Activated T-cell treated with anti-CD3 and anti-CD28 coated beads, Interleukin-2, amount 50 U/mL, for 72 hours (primary cell): Measurements from ENCODE around the gene RTN4RL1. TPM values are rescaled to one million over a fixed set of nuclear protein-coding genes. Genes with fewer than 3 reads are reported as not detected.
A peak's percentile ranks its signal among the peaks of the same experiment; 100 is the strongest.

ENCODE experiments used
- ATAC-seq, 2 donors: fragments of 150-1000 bp; cut with Tn5 transposase; replicated peaks in 1 of 2; 2 replicates each; pipeline ENCODE4 v1.10.0; 2021; ENCODE audit warnings: moderate library complexity in 2 of 2, mild to moderate bottlenecking in 1 of 2
- DNase-seq, 2 donors: peaks; one replicate each; pipeline ENCODE4 v3.0.0; 2021 to 2022; ENCODE audit warnings: mixed read lengths in 1 of 2
- H3K27ac Mint-ChIP-seq: one replicate; pipeline ENCODE4 v1.8.0; 2022; ENCODE audit warnings: mild to moderate bottlenecking, moderate library complexity, mixed read lengths
- H3K27me3 Mint-ChIP-seq: one replicate; pipeline ENCODE4 v1.8.0; 2022; ENCODE audit warnings: low read depth, mixed read lengths
- H3K36me3 Mint-ChIP-seq, 2 donors: one replicate each; pipeline ENCODE4 v1.8.0; 2022; ENCODE audit warnings: mixed read lengths in 2 of 2, mild to moderate bottlenecking in 1 of 2; ENCODE audit not compliant: insufficient read depth in 2 of 2
- H3K4me1 Mint-ChIP-seq: one replicate; pipeline ENCODE4 v1.8.0; 2022; ENCODE audit warnings: low read depth, mixed read lengths
- H3K4me3 Mint-ChIP-seq, 2 donors: one replicate each; pipeline ENCODE4 v1.8.0; 2022; ENCODE audit warnings: mild to moderate bottlenecking in 2 of 2, mixed read lengths in 2 of 2, moderate library complexity in 2 of 2
- H3K9me3 Mint-ChIP-seq, 2 donors: one replicate each; pipeline ENCODE4 v1.8.0; 2022; ENCODE audit warnings: mixed read lengths in 2 of 2
- total RNA-seq, 2 donors: library from RNA; stranded (reverse); gene quantifications; one replicate each; pipeline ENCODE4 v1.2.3, GENCODE V29; 2022

Gene RTN4RL1
- total RNA-seq, 2 donors from 2014 or later, result 0.14 to 0.21 TPM

GRCh38 chr17:2034806-2035540, 9.8 kb upstream of the RTN4RL1 start:
- peaks cover 2 to 3% of the 10 kb centered on the region in 2 donors for H3K36me3 Mint-ChIP-seq
- no peak overlapping the region for H3K4me3 Mint-ChIP-seq
- ATAC-seq (no peak), DNase-seq (no peak)
- H3K27ac Mint-ChIP-seq, result no peak overlapping the region
- H3K4me1 Mint-ChIP-seq, result peaks cover 8% of the 10 kb centered on the region
- H3K9me3 Mint-ChIP-seq, result no peaks in the 10 kb centered on the region
- no peaks in the 10 kb centered on the region for H3K27me3 Mint-ChIP-seq

- peaks cover 2 to 3% of the 10 kb centered on the region in 2 donors for H3K36me3 Mint-ChIP-seq
- no peak overlapping the region for H3K27ac Mint-ChIP-seq
Measured at GRCh38 chr17:2034157-2034556, 9.0 kb upstream of the RTN4RL1 start.

DNA sequence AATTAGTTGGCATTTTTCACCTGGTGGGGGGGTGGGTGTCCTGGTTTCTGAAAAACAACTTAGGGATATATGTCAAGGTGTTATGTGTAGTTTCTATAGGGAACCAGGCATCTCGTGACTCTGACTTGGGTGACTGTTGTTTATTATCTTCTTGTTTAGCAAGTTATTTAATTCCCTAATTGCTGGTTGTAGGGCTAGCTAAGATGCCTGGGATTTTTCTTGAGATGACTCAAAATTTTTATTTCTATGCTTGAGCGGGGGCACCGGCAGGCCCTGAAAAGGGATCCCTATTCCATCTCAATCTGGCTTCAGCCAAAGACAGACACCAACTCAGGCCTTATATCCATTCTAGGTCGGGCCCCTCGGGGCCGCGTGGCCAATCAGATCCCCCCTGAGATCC, 8.0 kb upstream of the RTN4RL1 start:
- H3K9me3 Mint-ChIP-seq, result no peaks in the 10 kb centered on the region

More at GRCh38 chr17:2034157-2034556, 9.0 kb upstream of the RTN4RL1 start:
- H3K27me3 Mint-ChIP-seq, result no peaks in the 10 kb centered on the region
- H3K4me3 Mint-ChIP-seq, result no peak overlapping the region
- ATAC-seq (no peak), DNase-seq (no peak)
- no peaks in the 10 kb centered on the region for H3K9me3 Mint-ChIP-seq
- H3K4me1 Mint-ChIP-seq, result peaks cover 8% of the 10 kb centered on the region

GRCh38 chr17:2030779-2031163, 5.6 kb upstream of the RTN4RL1 start:
- Mint-ChIP-seq H3K4me1 (peaks cover 25% of the 10 kb centered on the region), H3K4me3 (peak overlapping the region; percentile 93 to 98), H3K27ac (peak overlapping the region; percentile 68), H3K36me3 (peaks cover 0 to 2% of the 10 kb centered on the region in 2 donors), H3K27me3 (peaks cover 31% of the 10 kb centered on the region), H3K9me3 (no peaks in the 10 kb centered on the region)
- peak in 1 of 2 donors; percentile 24 for ATAC-seq
- DNase-seq, result peak in 1 of 2 donors; percentile 54

More for the DNA sequence above, 8.0 kb upstream of the RTN4RL1 start:
- H3K27me3 Mint-ChIP-seq, result peaks cover 8% of the 10 kb centered on the region
- no peak overlapping the region for H3K4me3 Mint-ChIP-seq
- no peak overlapping the region for H3K27ac Mint-ChIP-seq
- H3K36me3 Mint-ChIP-seq, result peaks cover 2 to 3% of the 10 kb centered on the region in 2 donors
- ATAC-seq (no peak), DNase-seq (no peak)
- peaks cover 9% of the 10 kb centered on the region for H3K4me1 Mint-ChIP-seq

GRCh38 chr17:2029911-2030778, 5.0 kb upstream of the RTN4RL1 start, which contains the start of gene DPH1:
DPH1 (plus strand) TSS chr17:2030153; CDS start chr17:2030170, 17 bp downstream.
- Mint-ChIP-seq H3K36me3 (peaks cover 0 to 2% of the 10 kb centered on the region in 2 donors), H3K4me1 (peaks cover 26% of the 10 kb centered on the region), H3K9me3 (no peaks in the 10 kb centered on the region), H3K4me3 (peak within 1 kb of the TSS; percentile 93 to 98), H3K27me3 (peaks cover 37% of the 10 kb centered on the region), H3K27ac (peak within 1 kb of the TSS; percentile 68)
- ATAC-seq (peak; percentile 89), DNase-seq (peak; percentile 90 to 91)

- DNase-seq (peak in 1 of 2 donors; percentile 12), ATAC-seq (no peak)
- Mint-ChIP-seq H3K36me3 (peaks cover 0 to 2% of the 10 kb centered on the region in 2 donors), H3K27me3 (peaks cover 37% of the 10 kb centered on the region), H3K4me3 (no peak overlapping the region), H3K4me1 (peaks cover 26% of the 10 kb centered on the region), H3K27ac (no peak overlapping the region), H3K9me3 (no peaks in the 10 kb centered on the region)
Measured at GRCh38 chr17:2028737-2029136, 3.6 kb upstream of the RTN4RL1 start.

- Mint-ChIP-seq H3K4me3 (no peak overlapping the region), H3K36me3 (peaks cover 0 to 2% of the 10 kb centered on the region in 2 donors), H3K27me3 (peaks cover 37% of the 10 kb centered on the region), H3K4me1 (peaks cover 26% of the 10 kb centered on the region), H3K9me3 (no peaks in the 10 kb centered on the region), H3K27ac (no peak overlapping the region)
- DNase-seq (no peak), ATAC-seq (no peak)
Measured at GRCh38 chr17:2028234-2028614, 3.1 kb upstream of the RTN4RL1 start.

GRCh38 chr17:2027528-2028233, 2.5 kb upstream of the RTN4RL1 start:
- Mint-ChIP-seq H3K9me3 (no peaks in the 10 kb centered on the region), H3K27me3 (peaks cover 37% of the 10 kb centered on the region), H3K4me3 (no peak overlapping the region), H3K4me1 (peaks cover 26% of the 10 kb centered on the region), H3K36me3 (peaks cover 0 to 2% of the 10 kb centered on the region in 2 donors), H3K27ac (no peak overlapping the region)
- no peak for ATAC-seq
- peak in 1 of 2 donors; percentile 44 for DNase-seq

- Mint-ChIP-seq H3K36me3 (peaks cover 0 to 2% of the 10 kb centered on the region in 2 donors), H3K27ac (no peak overlapping the region), H3K27me3 (peaks cover 43% of the 10 kb centered on the region), H3K4me3 (peak overlapping the region; percentile 82 to 84), H3K4me1 (peaks cover 22% of the 10 kb centered on the region), H3K9me3 (no peaks in the 10 kb centered on the region)
- DNase-seq (peak; percentile 40 to 42), ATAC-seq (no peak)
Measured at GRCh38 chr17:2025622-2026309, 632 bp upstream of the RTN4RL1 start.

DNA sequence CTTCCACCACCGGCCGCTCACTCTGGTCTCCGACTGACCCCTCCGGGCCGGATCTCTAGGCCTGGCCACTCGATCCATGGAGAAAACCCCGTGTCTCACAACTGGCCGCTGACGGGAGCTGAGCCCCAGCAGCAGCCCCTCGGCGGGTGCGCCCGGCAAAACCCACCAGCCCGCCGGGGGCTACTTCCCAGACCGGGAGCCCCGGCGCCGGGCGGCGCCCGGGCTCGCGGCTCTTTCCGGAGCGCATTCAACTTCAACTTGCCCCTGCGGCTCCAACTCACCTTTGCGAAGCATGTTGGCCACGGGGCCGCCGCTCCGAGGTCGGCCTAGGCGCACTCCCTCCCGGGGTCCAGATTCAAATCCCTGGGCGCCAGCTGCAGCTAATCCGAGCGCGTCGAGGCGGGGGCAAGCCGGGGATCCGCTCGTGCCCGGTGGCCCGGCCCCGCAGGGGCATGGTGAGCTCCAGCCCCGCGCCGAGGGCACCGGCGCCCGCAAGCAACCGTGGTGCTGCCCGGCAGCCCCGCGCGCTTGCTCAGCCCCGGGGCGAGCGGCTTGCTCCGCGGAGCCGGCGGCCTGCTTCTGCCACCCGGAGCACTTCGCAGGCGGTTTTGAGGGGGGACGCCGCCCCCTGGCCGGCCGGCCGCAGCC, 438 bp downstream of the RTN4RL1 start:
- H3K36me3 Mint-ChIP-seq, result no peaks in the 10 kb centered on the region
- H3K27ac Mint-ChIP-seq, result no peak overlapping the region
- H3K27me3 Mint-ChIP-seq, result peaks cover 51% of the 10 kb centered on the region
- ATAC-seq (peak; percentile 13 to 16), DNase-seq (peak; percentile 8 to 16)
- H3K9me3 Mint-ChIP-seq, result no peaks in the 10 kb centered on the region
- peaks cover 19% of the 10 kb centered on the region for H3K4me1 Mint-ChIP-seq
- peak overlapping the region; percentile 80 to 81 for H3K4me3 Mint-ChIP-seq

GRCh38 chr17:2023692-2024571, 1.2 kb downstream of the RTN4RL1 start:
- Mint-ChIP-seq H3K4me1 (peaks cover 19% of the 10 kb centered on the region), H3K9me3 (no peaks in the 10 kb centered on the region), H3K27ac (no peak overlapping the region), H3K4me3 (peak overlapping the region; percentile 80 to 81), H3K27me3 (peaks cover 58% of the 10 kb centered on the region), H3K36me3 (no peaks in the 10 kb centered on the region)
- ATAC-seq (peak; percentile 12 to 26), DNase-seq (peak; percentile 14 to 22)
